NCI-H2171 (cell line): ENCODE results near the gene ASPG.

Experiments used
- DNase-seq: peaks from one replicate; lab custom pipeline; 2025; lab: John Stamatoyannopoulos, UW

The ASPG gene

GRCh38 chr14:104105071-104105821, 19.7 kb downstream of the ASPG start:
- no peak for DNase-seq

GRCh38 chr14:104105822-104106470, 20.4 kb downstream of the ASPG start:
- no peak for DNase-seq

- no peak for DNase-seq
These were observed 21.0 kb downstream of the ASPG start for GRCh38 chr14:104106471-104106991.

GRCh38 chr14:104107101-104107581, 21.6 kb downstream of the ASPG start:
- DNase-seq, result no peak

GRCh38 chr14:104107611-104108569, 22.4 kb downstream of the ASPG start:
- no peak for DNase-seq

- DNase-seq, result no peak
These were observed 23.4 kb downstream of the ASPG start for GRCh38 chr14:104108570-104109541.

GRCh38 chr14:104109731-104110361, 24.3 kb downstream of the ASPG start:
- DNase-seq, result no peak

- DNase-seq, result no peak
These were observed 25.1 kb downstream of the ASPG start for GRCh38 chr14:104110491-104111209.

GRCh38 chr14:104111301-104112112, 26.0 kb downstream of the ASPG start:
- no peak for DNase-seq

GRCh38 chr14:104112113-104112505, 26.6 kb downstream of the ASPG start:
- DNase-seq, result no peak

GRCh38 chr14:104112609-104113571, 27.4 kb downstream of the ASPG start:
- DNase-seq, result no peak

- DNase-seq, result no peak
These were observed 28.3 kb downstream of the ASPG start for GRCh38 chr14:104113631-104114420.

GRCh38 chr14:104114421-104115130, 29.1 kb downstream of the ASPG start:
- no peak for DNase-seq

- no peak for DNase-seq
These were observed 29.7 kb downstream of the ASPG start for GRCh38 chr14:104115131-104115600.

- DNase-seq, result no peak
These were observed 30.3 kb downstream of the ASPG start for GRCh38 chr14:104115691-104116287.
